ENCODE data around the gene SULT2A1.
"Not testable (repeated sequence)": the region's sequence is repeated elsewhere in the genome, so short reads cannot be mapped to it uniquely, and the experiment has no call there.

Gene SULT2A1

DNA sequence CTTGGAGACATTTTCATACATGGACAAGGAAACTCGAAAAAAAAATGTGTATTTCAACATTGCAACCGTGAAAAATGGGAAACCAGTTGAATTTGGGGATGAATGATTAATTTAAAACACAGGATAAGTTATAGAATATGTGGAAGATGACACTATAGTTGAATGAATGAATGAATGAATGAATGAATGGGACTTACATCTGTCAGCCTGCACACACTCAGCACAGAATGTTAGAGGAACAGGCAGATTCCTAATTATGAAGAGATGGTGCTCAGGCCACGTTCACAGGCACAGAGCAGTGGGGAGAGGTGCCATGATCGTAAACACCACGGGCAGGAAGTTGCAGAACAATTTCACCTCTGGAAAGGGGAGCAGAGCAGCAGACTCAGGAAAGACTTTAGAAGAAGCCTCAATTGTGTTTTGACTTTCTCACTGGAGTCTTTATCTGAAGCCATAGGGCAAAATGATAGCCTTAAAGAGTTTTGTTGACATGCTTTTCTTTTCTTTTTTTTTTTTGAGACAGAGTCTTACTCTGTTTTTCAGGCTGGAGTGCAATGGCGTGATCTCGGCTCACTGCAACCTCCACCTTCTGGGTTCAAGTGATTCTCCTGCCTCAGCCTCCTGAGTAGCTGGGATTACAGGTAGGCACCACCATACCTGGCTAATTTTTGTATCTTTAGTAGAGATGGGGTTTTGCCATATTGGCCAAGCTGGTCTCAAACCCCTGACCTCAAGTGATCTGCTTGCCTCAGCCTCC, 4.9 kb upstream of the SULT2A1 start:
- TF ChIP-seq, protein P1, sequence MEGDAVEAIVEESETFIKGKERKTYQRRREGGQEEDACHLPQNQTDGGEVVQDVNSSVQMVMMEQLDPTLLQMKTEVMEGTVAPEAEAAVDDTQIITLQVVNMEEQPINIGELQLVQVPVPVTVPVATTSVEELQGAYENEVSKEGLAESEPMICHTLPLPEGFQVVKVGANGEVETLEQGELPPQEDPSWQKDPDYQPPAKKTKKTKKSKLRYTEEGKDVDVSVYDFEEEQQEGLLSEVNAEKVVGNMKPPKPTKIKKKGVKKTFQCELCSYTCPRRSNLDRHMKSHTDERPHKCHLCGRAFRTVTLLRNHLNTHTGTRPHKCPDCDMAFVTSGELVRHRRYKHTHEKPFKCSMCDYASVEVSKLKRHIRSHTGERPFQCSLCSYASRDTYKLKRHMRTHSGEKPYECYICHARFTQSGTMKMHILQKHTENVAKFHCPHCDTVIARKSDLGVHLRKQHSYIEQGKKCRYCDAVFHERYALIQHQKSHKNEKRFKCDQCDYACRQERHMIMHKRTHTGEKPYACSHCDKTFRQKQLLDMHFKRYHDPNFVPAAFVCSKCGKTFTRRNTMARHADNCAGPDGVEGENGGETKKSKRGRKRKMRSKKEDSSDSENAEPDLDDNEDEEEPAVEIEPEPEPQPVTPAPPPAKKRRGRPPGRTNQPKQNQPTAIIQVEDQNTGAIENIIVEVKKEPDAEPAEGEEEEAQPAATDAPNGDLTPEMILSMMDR (IDR thresholded peaks at IDR 0.05; ENCODE audit: borderline replicate concordance, control extremely low read depth, extremely low read depth, insufficient read depth, missing control alignments): no peak
- in situ Hi-C loops (cut with MboI; ENCODE audit: low sequenced_read_pairs, unreplicated experiment): no loop called here
- DNase-seq (ENCODE audit: low spot score): no peak

DNA sequence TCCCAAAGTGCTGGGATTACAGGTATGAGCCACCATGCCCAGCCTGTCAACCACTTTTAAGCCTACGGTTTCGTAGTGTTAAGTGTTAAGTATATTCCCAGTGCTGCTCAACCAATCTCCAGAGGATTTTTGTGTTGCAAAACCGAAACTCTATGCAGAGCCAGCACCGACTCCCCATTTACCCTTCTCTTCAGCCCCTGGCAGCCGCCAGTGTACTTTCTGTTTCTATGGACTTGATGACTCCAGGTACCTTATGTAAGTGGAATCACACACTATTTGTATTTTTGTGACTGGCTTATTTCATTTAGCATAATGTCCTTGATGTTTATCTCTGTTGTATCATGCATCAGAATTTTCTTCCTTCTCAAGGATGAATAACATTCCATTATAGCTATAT, 1.1 kb downstream of the SULT2A1 start:
- in situ Hi-C loops (cut with MboI; ENCODE audit: low sequenced_read_pairs, unreplicated experiment): no loop called here
- DNase-seq (ENCODE audit: low spot score): no peak
- TF ChIP-seq, protein P1 (IDR thresholded peaks at IDR 0.05; ENCODE audit: borderline replicate concordance, control extremely low read depth, extremely low read depth, insufficient read depth, missing control alignments): no peak

DNA sequence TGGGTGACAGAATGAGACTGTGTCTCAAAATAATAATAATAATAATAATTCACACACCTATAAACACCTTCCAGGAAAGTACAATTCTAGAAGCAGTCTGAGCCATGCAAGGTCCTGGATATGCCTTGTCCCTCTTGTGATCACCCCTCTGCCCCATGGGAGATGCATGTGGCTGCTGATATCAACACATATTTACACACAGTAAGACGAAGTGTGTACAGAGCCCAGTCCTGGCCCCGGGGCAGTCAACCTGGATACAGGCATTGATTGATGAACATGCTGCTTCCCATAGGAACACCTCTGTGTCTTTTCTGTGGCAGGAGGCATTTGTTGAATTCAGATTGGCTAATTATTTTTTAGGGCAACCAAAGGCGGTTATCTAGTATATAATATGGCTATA, 3.2 kb downstream of the SULT2A1 start:
- TF ChIP-seq, protein P1 (IDR thresholded peaks at IDR 0.05; ENCODE audit: borderline replicate concordance, control extremely low read depth, extremely low read depth, insufficient read depth, missing control alignments): no peak
- no peak for DNase-seq (ENCODE audit: low spot score)
- in situ Hi-C loops (cut with MboI; ENCODE audit: low sequenced_read_pairs, unreplicated experiment): no loop called here

DNA sequence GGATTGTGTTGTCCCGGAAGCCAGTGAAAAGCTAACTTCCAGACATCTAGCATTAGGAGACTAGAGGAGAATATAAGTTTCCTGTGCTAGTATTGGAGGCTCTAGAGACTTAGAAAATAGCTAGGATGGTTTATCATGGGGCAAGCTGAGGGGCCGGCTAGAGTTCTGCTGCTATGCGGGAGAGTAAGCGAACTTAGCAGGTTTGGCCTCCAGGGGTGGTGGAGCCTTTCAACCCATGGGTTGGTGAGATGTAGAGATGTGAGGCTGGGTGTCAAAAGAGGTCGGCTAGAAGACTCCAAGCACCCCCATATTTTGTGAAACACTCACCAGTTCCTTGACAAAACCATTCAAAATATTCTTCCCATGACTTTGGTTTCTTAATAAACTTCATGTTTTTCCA, 4.4 kb downstream of the SULT2A1 start:
- no peak for DNase-seq (ENCODE audit: low spot score)
- in situ Hi-C loops (cut with MboI; ENCODE audit: low sequenced_read_pairs, unreplicated experiment): no loop called here
- TF ChIP-seq, protein P1 (IDR thresholded peaks at IDR 0.05; ENCODE audit: borderline replicate concordance, control extremely low read depth, extremely low read depth, insufficient read depth, missing control alignments): no peak

DNA sequence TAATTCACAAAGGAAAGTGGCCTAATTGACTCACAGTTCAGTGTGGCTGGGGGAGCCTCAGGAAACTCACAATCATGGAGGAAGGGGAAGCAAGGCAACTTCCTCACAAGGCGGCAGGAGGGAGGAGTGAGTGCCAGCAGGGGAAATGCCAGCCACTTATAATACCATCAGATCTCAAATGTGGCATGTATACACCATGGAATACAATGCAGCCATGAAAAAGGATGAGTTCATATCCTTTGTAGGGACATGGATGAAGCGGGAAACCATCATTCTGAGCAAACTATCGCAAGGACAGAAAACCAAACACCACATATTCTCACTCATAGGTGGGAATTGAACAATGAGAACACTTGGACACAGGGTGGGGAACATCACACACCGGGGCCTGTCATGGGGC, 6.7 kb downstream of the SULT2A1 start:
- in situ Hi-C loops (cut with MboI; ENCODE audit: low sequenced_read_pairs, unreplicated experiment); DNase-seq (ENCODE audit: low spot score): not testable (repeated sequence)

DNA sequence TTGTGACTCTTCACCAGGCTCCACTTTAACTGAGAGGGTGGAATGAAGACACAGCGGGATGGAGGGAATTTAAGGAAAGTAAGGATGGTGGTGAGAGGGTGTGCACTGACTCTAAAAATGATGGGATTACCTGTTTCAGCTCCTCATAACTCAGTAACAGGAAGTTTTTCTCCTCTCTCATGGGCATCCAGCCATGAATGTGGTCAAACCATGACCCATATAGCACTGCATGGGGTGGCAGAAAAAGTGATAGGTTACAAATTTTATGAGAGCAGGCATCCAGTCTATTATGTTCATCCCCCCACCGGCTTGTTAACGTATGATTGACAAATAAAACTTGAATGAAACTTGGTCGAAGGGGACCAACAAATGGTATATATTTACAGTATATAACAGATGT, 7.2 kb downstream of the SULT2A1 start:
- TF ChIP-seq, protein P1 (IDR thresholded peaks at IDR 0.05; ENCODE audit: borderline replicate concordance, control extremely low read depth, extremely low read depth, insufficient read depth, missing control alignments): no peak
- no peak for DNase-seq (ENCODE audit: low spot score)
- in situ Hi-C loops (cut with MboI; ENCODE audit: low sequenced_read_pairs, unreplicated experiment): no loop called here

DNA sequence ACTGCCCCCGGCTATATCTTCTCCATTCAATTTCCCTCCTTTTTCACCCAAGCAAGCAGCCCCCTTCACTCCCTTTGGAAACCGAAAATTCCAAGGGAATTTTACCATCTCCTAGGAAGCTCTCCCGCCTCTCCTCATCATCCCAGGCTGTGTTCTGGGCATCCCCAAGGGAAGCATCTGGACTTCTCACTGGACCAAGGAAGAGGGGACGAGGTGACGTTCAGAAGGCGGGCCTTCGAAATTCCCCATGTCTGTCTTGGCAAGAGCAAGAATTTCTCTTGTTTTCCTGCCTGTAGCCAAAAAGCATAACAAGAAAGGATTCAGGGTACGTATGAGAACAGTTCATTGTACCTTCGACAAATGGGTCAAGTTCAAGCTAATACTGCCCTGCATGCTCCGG, 20.9 kb downstream of the SULT2A1 start:
- TF ChIP-seq, protein P1 (IDR thresholded peaks at IDR 0.05; ENCODE audit: borderline replicate concordance, control extremely low read depth, extremely low read depth, insufficient read depth, missing control alignments): no peak

More for the DNA sequence above, 20.9 kb downstream of the SULT2A1 start:
- in situ Hi-C loops (cut with MboI; ENCODE audit: low sequenced_read_pairs, unreplicated experiment): no loop called here
- DNase-seq (ENCODE audit: low spot score): no peak

Data from GM13976 (cell line).